Keratinocyte (primary cell): ENCODE results near the gene STYK1. TPM values are rescaled to one million over a fixed set of nuclear protein-coding genes. Genes with fewer than 3 reads are reported as not detected.

Experiments used
- DNase-seq: peaks from one replicate; pipeline ENCODE4 v3.0.0-alpha.2; 2011; ENCODE audit warnings: low read depth, missing footprints, low spot score
- FAIRE-seq: peaks from 2 replicates; lab custom pipeline; 2011; peaks lifted over from hg19 to GRCh38; lab: Jason Lieb, UNC
- H2AFZ ChIP-seq: 2 replicates; pipeline ENCODE4 v1.6.0; 2012; ENCODE audit warnings: low read length, control low read depth, inconsistent platforms; ENCODE audit not compliant: control insufficient read depth
- H3K27ac ChIP-seq: 2 replicates; pipeline ENCODE4 v1.5.1; 2011; ENCODE audit warnings: low read length; ENCODE audit not compliant: control insufficient read depth, insufficient read depth
- H3K27me3 ChIP-seq: 3 replicates; pipeline ENCODE4 v1.6.0; 2011; ENCODE audit warnings: low read length; ENCODE audit not compliant: control insufficient read depth, insufficient read depth; ENCODE audit errors: extremely low read depth
- H3K36me3 ChIP-seq, 2 experiments: 2 replicates in 1 of 2; 3 replicates in 1 of 2; pipeline ENCODE4 v1.5.1; 2011; ENCODE audit warnings: low read length in 2 of 2, mild to moderate bottlenecking in 1 of 2; ENCODE audit not compliant: control insufficient read depth in 2 of 2, insufficient read depth in 2 of 2; ENCODE audit errors: extremely low read depth in 1 of 2
- H3K4me1 ChIP-seq: 3 replicates; pipeline ENCODE4 v1.5.1; 2011; ENCODE audit warnings: low read length; ENCODE audit not compliant: control insufficient read depth, insufficient read depth; ENCODE audit errors: extremely low read depth
- H3K4me2 ChIP-seq: 3 replicates; pipeline ENCODE4 v1.6.0; 2011; ENCODE audit warnings: low read depth, low read length; ENCODE audit not compliant: control insufficient read depth, insufficient read depth; ENCODE audit errors: extremely low read depth
- H3K4me3 ChIP-seq, 3 experiments: fragments of 200-600 bp in 1 of 3; sonication (generic) in 1 of 3; 2 replicates in 2 of 3; 3 replicates in 1 of 3; pipeline ENCODE4 v1.5.1; 2011 to 2016; ENCODE audit warnings: low read length in 3 of 3, mild to moderate bottlenecking in 3 of 3, control low read depth in 2 of 3, inconsistent platforms in 1 of 3, low read depth in 1 of 3, mixed read lengths in 1 of 3, mixed run types in 1 of 3, moderate library complexity in 1 of 3; ENCODE audit not compliant: control insufficient read depth in 2 of 3, insufficient read depth in 2 of 3; ENCODE audit errors: extremely low read depth in 1 of 3
- H3K79me2 ChIP-seq: 2 replicates; pipeline ENCODE4 v1.6.0; 2012; ENCODE audit warnings: low read length; ENCODE audit not compliant: control insufficient read depth, insufficient read depth
- H3K9ac ChIP-seq: 3 replicates; pipeline ENCODE4 v1.6.0; 2011; ENCODE audit warnings: low read length; ENCODE audit not compliant: control insufficient read depth, insufficient read depth; ENCODE audit errors: extremely low read depth
- H3K9me1 ChIP-seq: 3 replicates; pipeline ENCODE4 v1.6.0; 2011; ENCODE audit warnings: low read length; ENCODE audit not compliant: control insufficient read depth, insufficient read depth; ENCODE audit errors: extremely low read depth
- H3K9me3 ChIP-seq: 2 replicates; pipeline ENCODE4 v1.5.1; 2012; ENCODE audit warnings: low read depth, low read length; ENCODE audit not compliant: control insufficient read depth
- H4K20me1 ChIP-seq: 3 replicates; pipeline ENCODE4 v1.6.0; 2011; ENCODE audit warnings: low read length; ENCODE audit not compliant: control insufficient read depth, insufficient read depth; ENCODE audit errors: extremely low read depth
- CTCF ChIP-seq, 3 experiments: IDR thresholded peaks in 1 of 3; conservative IDR thresholded peaks in 1 of 3; optimal IDR thresholded peaks in 1 of 3; 2 replicates in 2 of 3; 3 replicates in 1 of 3; pipeline versions ENCODE3 to v1.5.1; 2011; ENCODE audit warnings: low read length in 3 of 3, mild to moderate bottlenecking in 3 of 3, moderate library complexity in 2 of 3, control low read depth in 1 of 3, inconsistent platforms in 1 of 3; ENCODE audit not compliant: insufficient read depth in 2 of 3; ENCODE audit errors: extremely low read depth in 1 of 3
- EZH2 ChIP-seq: IDR thresholded peaks from one replicate; pipeline ENCODE4 v1.6.1; 2012; ENCODE audit warnings: inconsistent platforms, mild to moderate bottlenecking, low read length, moderate library complexity
- dilution Hi-C: fragments of 300-500 bp; cut with MboI; formaldehyde crosslinking; loops from one replicate; pipeline ENCODE4 v1.7.0; 2020; ENCODE audit warnings: low sequenced_read_pairs; ENCODE audit not compliant: extremely low pct_ligation_motif_present
- polyA plus RNA-seq, 5 experiments: library from polyadenylated mRNA; depleted of rRNA in 3 of 5; stranded (reverse) in 3 of 5; stranded (forward) in 1 of 5; unstranded in 1 of 5; fragments of >200 nt; gene quantifications; 1 replicate in 1 of 5; 2 replicates in 3 of 5; 3 replicates in 1 of 5; pipeline versions ENCODE4 v1.2.1 to v1.2.3, GENCODE V29; 2011 to 2012; ENCODE audit warnings: missing spikeins in 2 of 5, low read depth in 1 of 5, low replicate concordance in 1 of 5

Gene STYK1
- polyA plus RNA-seq, 1 donor (not counting 4 experiments of a cell fraction or from before 2014, with no cell fraction given) = 2.8 TPM

GRCh38 chr12:10618338-10618987, 55.4 kb downstream of the STYK1 start:
- Histone ChIP-seq H3K4me1 (peaks cover 21% of the 10 kb centered on the region), H3K9me3 (no peaks in the 10 kb centered on the region), H3K36me3 (peaks cover 0 to 1% of the 10 kb centered on the region in 2 experiments), H3K4me2 (peak overlapping the region; percentile 45), H3K9ac (peak overlapping the region; percentile 11), H3K27me3 (no peaks in the 10 kb centered on the region), H3K79me2 (no peaks in the 10 kb centered on the region), H4K20me1 (no peaks in the 10 kb centered on the region), H2AFZ (no peak overlapping the region), H3K27ac (peak overlapping the region; percentile 54), H3K4me3 (no peak overlapping the region), H3K9me1 (no peaks in the 10 kb centered on the region)
- no peak for DNase-seq
- peak; percentile 84 for FAIRE-seq
- TF ChIP-seq CTCF (optimal IDR thresholded peaks at IDR 0.05 in 1 of 3, IDR thresholded peaks at IDR 0.05 in 1 of 3, conservative IDR thresholded peaks at IDR 0.05 in 1 of 3; ENCODE audit: extremely low read depth in 1 of 3, insufficient read depth in 2 of 3, low read length in 3 of 3) (no peak), EZH2 (no peak)
- dilution Hi-C loops = no loop called here

GRCh38 chr12:10617863-10618262, 56.0 kb downstream of the STYK1 start:
- H4K20me1 ChIP-seq = no peaks in the 10 kb centered on the region
- DNase-seq (no peak), FAIRE-seq (no peak)
- no peak overlapping the region for H2AFZ ChIP-seq
- dilution Hi-C loops = no loop called here
- H3K27me3 ChIP-seq = no peaks in the 10 kb centered on the region
- no peak for TF ChIP-seq EZH2
- no peak for TF ChIP-seq CTCF (optimal IDR thresholded peaks at IDR 0.05 in 1 of 3, IDR thresholded peaks at IDR 0.05 in 1 of 3, conservative IDR thresholded peaks at IDR 0.05 in 1 of 3; ENCODE audit: extremely low read depth in 1 of 3, insufficient read depth in 2 of 3, low read length in 3 of 3)
- peaks cover 5% of the 10 kb centered on the region for H3K79me2 ChIP-seq
- peaks cover 0 to 1% of the 10 kb centered on the region in 2 experiments for H3K36me3 ChIP-seq
- peak overlapping the region; percentile 54 for H3K27ac ChIP-seq
- H3K9me1 ChIP-seq = no peaks in the 10 kb centered on the region
- peak overlapping the region; percentile 45 for H3K4me2 ChIP-seq
- no peak overlapping the region for H3K4me3 ChIP-seq
- no peaks in the 10 kb centered on the region for H3K9me3 ChIP-seq
- H3K4me1 ChIP-seq = peaks cover 21% of the 10 kb centered on the region
- peak overlapping the region; percentile 11 for H3K9ac ChIP-seq
